Panc1 (cell line): ENCODE measurements around the gene KCNQ1. TPM values are rescaled to one million over a fixed set of nuclear protein-coding genes. Genes with fewer than 3 reads are reported as not detected.

Source experiments
- ATAC-seq: fragments of 200-7000 bp; cut with Tn5 transposase; 2 replicates; pipeline ENCODE4 v1.9.1; 2020; ENCODE audit warnings: mild to moderate bottlenecking, moderate library complexity
- BruUV-seq: library from RNA; stranded (reverse); fragments of 400-500 nt; replicated peaks from 2 replicates; lab custom pipeline; 2021; lab: Mats Ljungman, UMichigan
- CTCF ChIA-PET: fragments of 300-600 bp; sonication (Branson Sonifier 250); formaldehyde crosslinking; loops from one replicate; lab custom pipeline; 2022; ENCODE audit warnings: antibody characterized with exemption; lab: Charles Lee
- POLR2A ChIA-PET: fragments of 300-600 bp; sonication (Branson Sonifier 250); formaldehyde crosslinking; loops from one replicate; lab custom pipeline; 2022; ENCODE audit warnings: antibody characterized with exemption; lab: Charles Lee
- DNase-seq: peaks from one replicate; pipeline ENCODE4 v3.0.0-alpha.2; 2010; ENCODE audit warnings: low read depth, low spot score
- H3K27ac ChIP-seq: 2 replicates; pipeline ENCODE4 v1.5.1; 2011; ENCODE audit warnings: mild to moderate bottlenecking, low read length, inconsistent platforms
- H3K27me3 ChIP-seq: fragments of 200-500 bp; sonication (Bioruptor generic); 2 replicates; pipeline ENCODE4 v1.6.0; 2014; ENCODE audit warnings: low read length, inconsistent platforms; ENCODE audit not compliant: control insufficient read depth, insufficient read depth
- H3K36me3 ChIP-seq: fragments of 200-500 bp; sonication (Bioruptor generic); 2 replicates; pipeline ENCODE4 v1.5.1; 2014; ENCODE audit warnings: inconsistent platforms, mild to moderate bottlenecking, low read length, moderate library complexity; ENCODE audit not compliant: control insufficient read depth, insufficient read depth
- H3K4me1 ChIP-seq: 2 replicates; pipeline ENCODE4 v1.5.1; 2011; ENCODE audit warnings: inconsistent platforms, mild to moderate bottlenecking, low read length, moderate library complexity; ENCODE audit not compliant: control insufficient read depth, insufficient read depth
- H3K4me3 ChIP-seq, 2 experiments: 2 replicates each; pipeline ENCODE4 v1.5.1; 2011 to 2012; ENCODE audit warnings: low read depth in 2 of 2, low read length in 2 of 2, mild to moderate bottlenecking in 2 of 2, inconsistent platforms in 1 of 2, moderate library complexity in 1 of 2
- H3K9me3 ChIP-seq: fragments of 200-500 bp; sonication (Bioruptor generic); 2 replicates; pipeline ENCODE4 v1.5.1; 2014; ENCODE audit warnings: low read depth, mild to moderate bottlenecking, inconsistent platforms, low read length, moderate library complexity; ENCODE audit not compliant: control insufficient read depth, insufficient read depth
- CTCF ChIP-seq: fragments of 450-650 bp; IDR thresholded peaks from 2 replicates; pipeline ENCODE4 v1.5.1; 2017; ENCODE audit warnings: mild to moderate bottlenecking
- POLR2AphosphoS5 ChIP-seq: IDR thresholded peaks from 2 replicates; pipeline ENCODE4 v1.6.1; 2012; ENCODE audit warnings: mild to moderate bottlenecking, low read depth, low read length, moderate library complexity
- REST ChIP-seq, 2 experiments: IDR thresholded peaks; 2 replicates each; pipeline ENCODE4 v1.6.1; 2011 to 2012; ENCODE audit warnings: low read depth in 2 of 2, control low read depth in 1 of 2, low read length in 1 of 2, mild to moderate bottlenecking in 1 of 2, moderate library complexity in 1 of 2; ENCODE audit not compliant: insufficient read depth in 1 of 2
- SIN3A ChIP-seq: IDR thresholded peaks from 2 replicates; pipeline ENCODE4 v1.6.1; 2012; ENCODE audit warnings: low read depth, mild to moderate bottlenecking, low read length, moderate library complexity, borderline replicate concordance; ENCODE audit not compliant: insufficient read depth
- TCF7L2 ChIP-seq: IDR thresholded peaks from 2 replicates; pipeline ENCODE4 v1.6.1; 2011; ENCODE audit warnings: mild to moderate bottlenecking, low read depth, low read length, inconsistent platforms
- in situ Hi-C: cut with HindIII; loops from 2 replicates; pipeline ENCODE4 v1.10.0; 2016; ENCODE audit warnings: low sequenced_read_pairs, low pct_unique_long_range_greater_than_20kb
- intact Hi-C: fragments of 100-400 bp; cut with micrococcal nuclease; formaldehyde crosslinking; loops from one replicate; pipeline ENCODE4 v1.10.0; 2022; ENCODE audit not compliant: unreplicated experiment
- total RNA-seq: library from RNA; stranded (reverse); gene quantifications from one replicate; pipeline ENCODE4 v1.2.1, GENCODE V29; 2021; ENCODE audit not compliant: unreplicated experiment

KCNQ1 gene
- total RNA-seq, 1 experiment from 2014 or later = 1.0 TPM

- H3K27ac ChIP-seq = no peak overlapping the region
- in situ Hi-C loops (no loop called here), intact Hi-C loops (no loop called here)
- ChIA-PET CTCF (no interaction called here), POLR2A (no interaction called here)
- H3K4me3 ChIP-seq = no peak overlapping the region
- DNase-seq = no peak
- no peaks in the 10 kb centered on the region for H3K9me3 ChIP-seq
- no TSS peak for BruUV-seq
- no peaks in the 10 kb centered on the region for H3K36me3 ChIP-seq
- ATAC-seq = no peak
- peaks cover 5% of the 10 kb centered on the region for H3K4me1 ChIP-seq
- H3K27me3 ChIP-seq = no peaks in the 10 kb centered on the region
- no peak for TF ChIP-seq POLR2AphosphoS5
- no peak for TF ChIP-seq SIN3A
- TF ChIP-seq REST (IDR thresholded peaks at IDR 0.05; ENCODE audit: insufficient read depth in 1 of 2, low read depth in 2 of 2, low read length in 1 of 2) = no peak
- TF ChIP-seq CTCF = no peak
- TF ChIP-seq TCF7L2 = no peak
Observed at GRCh38 chr11:2837651-2838050, 392.8 kb downstream of the KCNQ1 start.

GRCh38 chr11:2838091-2838490 is 393.3 kb downstream of the KCNQ1 start:
- in situ Hi-C loops = no loop called here
- Histone ChIP-seq H3K4me1 (peaks cover 5% of the 10 kb centered on the region), H3K36me3 (no peaks in the 10 kb centered on the region), H3K27me3 (no peaks in the 10 kb centered on the region), H3K9me3 (no peaks in the 10 kb centered on the region), H3K4me3 (no peak overlapping the region), H3K27ac (no peak overlapping the region)
- TF ChIP-seq POLR2AphosphoS5 (no peak), REST (IDR thresholded peaks at IDR 0.05; ENCODE audit: insufficient read depth in 1 of 2, low read depth in 2 of 2, low read length in 1 of 2) (no peak), SIN3A (no peak), TCF7L2 (no peak), CTCF (no peak)
- BruUV-seq = no TSS peak
- DNase-seq (no peak), ATAC-seq (no peak)
- ChIA-PET POLR2A (no interaction called here), CTCF (no interaction called here)
- intact Hi-C loops = no loop called here
